ENCODE measurements around the gene CNDP2.
"Not testable (repeated sequence)": the region's sequence is repeated elsewhere in the genome, so short reads cannot be mapped to it uniquely, and the experiment has no call there.

Gene CNDP2

GRCh38 chr18:74565164-74565563 lies 69.0 kb downstream of the CNDP2 start:
- DNase-seq (ENCODE audit: extremely low read depth in 1 of 2, low read depth in 1 of 2), result not testable (repeated sequence)

DNA sequence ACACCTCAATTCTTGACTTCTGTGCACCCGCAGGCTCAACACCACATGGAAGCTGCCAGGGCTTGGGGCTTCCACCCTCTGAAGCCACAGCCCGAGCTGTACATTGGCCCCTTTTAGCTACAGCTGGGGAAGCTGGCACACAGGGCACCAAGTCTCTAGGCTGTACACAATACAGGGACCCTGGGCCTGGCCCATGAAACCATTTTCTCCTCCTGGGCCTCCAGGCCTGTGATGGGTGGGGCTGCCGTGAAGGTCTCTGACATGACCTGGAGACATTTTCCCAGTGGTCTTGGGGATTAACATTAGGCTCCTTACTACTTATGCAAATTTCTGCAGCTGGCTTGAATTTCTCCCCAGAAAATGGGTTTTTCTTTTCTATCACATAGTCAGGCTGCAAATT lies 69.8 kb downstream of the CNDP2 start:
- not testable (repeated sequence) for DNase-seq (ENCODE audit: extremely low read depth in 1 of 2, low read depth in 1 of 2)

DNA sequence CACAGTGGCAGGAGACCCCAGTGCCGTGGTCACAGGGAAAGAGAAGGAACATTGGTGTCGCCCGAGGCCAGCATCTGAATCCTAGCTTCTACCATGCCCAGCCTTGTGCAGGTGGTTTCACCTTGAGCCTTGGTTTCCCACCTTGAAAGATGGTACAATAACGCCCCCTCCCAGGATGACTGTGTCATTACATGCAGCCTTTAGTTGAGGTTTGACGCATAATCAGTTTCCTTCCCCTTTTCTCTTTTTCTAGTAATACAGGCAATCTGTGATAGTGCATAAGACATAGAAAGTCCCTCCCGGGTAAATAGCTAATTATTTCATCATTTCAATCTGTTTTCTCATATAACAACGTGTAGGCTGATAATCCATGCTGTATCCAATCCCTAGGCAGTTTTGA lies 71.7 kb downstream of the CNDP2 start:
- DNase-seq (ENCODE audit: extremely low read depth in 1 of 2, low read depth in 1 of 2), result no peak

- no peak for DNase-seq (ENCODE audit: extremely low read depth in 1 of 2, low read depth in 1 of 2)
Measured at GRCh38 chr18:74569401-74569800, 73.2 kb downstream of the CNDP2 start.

GRCh38 chr18:74570266-74570665 lies 74.1 kb downstream of the CNDP2 start:
- DNase-seq (ENCODE audit: extremely low read depth in 1 of 2, low read depth in 1 of 2), result no peak

DNA sequence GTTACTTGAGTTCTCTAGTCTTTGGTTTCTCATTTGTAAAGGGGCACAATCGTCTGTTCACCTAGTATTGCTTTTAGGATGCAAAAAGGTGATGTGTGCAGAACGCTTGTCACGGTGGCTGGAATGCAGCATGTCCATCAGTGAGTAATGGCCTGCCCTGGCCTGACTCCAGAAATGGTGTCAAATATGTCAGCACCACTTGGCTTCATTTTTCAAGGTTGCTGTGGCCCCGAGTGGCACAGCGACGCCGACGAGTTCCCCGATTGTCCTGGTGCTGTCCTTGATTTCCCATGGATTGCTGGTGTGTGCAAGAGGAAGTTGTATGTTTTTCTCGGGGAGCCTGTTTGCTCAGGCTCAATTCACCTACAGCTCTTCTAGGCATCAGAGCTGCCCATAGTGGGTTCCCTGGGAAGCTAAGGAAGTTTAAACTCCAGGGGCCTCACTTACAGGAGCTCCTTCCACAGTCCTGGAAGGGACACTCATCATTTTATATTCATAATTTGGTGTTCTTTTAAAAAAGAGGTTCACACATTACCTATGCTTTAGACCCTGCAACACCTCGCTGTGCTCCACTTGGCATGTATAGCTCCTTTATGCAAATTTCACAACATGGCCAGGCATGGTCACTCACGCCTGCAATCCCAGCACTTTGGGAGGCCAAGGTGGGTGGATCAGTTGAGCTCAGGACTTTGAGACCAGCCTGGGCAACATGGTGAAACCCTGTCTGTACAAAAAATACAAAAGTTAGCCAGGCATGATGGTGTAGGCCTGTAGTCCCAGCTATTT lies 75.9 kb downstream of the CNDP2 start:
- no peak for DNase-seq (ENCODE audit: extremely low read depth in 1 of 2, low read depth in 1 of 2)

- DNase-seq (ENCODE audit: extremely low read depth in 1 of 2, low read depth in 1 of 2), result no peak
Measured at GRCh38 chr18:74573053-74573452, 76.9 kb downstream of the CNDP2 start.

All from stimulated activated CD8-positive, alpha-beta memory T cell treated with anti-CD3 and anti-CD28 coated beads, Interleukin-7, amount 100 ng/mL, for 48 hours (primary cell).